ENCODE data around the gene RND2. TPM values are rescaled to one million over a fixed set of nuclear protein-coding genes. Genes with fewer than 3 reads are reported as not detected.

The RND2 gene
- total and polyA plus RNA-seq, 2 of the 13 experiments (the other 11 are each of a cell fraction or from before 2014, with no cell fraction given): 0.05 to 0.11 TPM

DNA sequence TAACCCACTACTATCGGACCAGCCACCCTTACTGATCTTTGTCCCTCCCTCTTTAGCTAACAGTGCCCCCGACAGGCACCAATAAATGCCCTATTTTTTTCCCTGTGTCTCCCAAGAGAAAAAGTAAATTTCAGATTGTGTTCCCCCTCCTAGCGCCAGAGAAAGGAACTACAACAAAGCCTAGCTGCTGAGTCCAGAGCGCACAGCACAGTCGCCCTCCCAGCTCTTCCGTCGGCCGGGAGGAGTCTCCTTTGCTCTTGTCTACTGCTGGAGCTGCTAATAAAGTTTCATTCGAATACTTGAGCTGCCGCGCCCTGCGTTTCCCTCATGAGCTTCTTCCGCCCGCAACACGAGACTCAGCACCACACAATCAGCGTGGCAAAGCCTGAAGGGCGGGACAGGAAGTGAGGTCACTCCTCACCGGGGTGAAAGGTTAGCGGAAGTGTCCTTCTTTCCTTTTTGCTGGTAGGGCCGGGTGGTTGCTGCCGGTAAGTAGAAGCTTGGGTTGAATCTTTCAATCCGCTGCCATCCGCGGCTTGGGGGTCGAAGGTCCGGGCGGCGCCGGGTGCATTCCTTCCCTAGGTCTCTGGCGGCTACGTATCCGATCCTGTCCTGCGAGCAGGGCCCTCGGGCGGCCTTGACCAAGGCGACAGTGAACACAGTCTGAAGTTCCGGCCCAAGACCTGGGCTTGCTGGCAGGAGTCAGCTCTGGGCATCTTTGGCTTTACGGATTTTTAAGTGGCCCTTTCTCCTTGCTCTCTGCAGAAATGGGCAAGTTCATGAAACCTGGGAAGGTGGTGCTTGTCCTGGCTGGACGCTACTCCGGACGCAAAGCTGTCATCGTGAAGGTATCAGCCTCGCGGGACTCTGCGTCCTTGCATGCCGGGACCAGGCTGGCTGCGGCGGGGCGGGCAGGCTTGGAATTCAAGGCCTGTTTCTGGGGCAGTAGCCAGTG, 26.8 kb upstream of the RND2 start, which contains the start of gene RPL27 (continued):
- TF ChIP-seq KDM5A (IDR thresholded peaks at IDR 0.05; ENCODE audit: borderline replicate concordance, low read length): peak; percentile 94
- TF ChIP-seq, protein P1, sequence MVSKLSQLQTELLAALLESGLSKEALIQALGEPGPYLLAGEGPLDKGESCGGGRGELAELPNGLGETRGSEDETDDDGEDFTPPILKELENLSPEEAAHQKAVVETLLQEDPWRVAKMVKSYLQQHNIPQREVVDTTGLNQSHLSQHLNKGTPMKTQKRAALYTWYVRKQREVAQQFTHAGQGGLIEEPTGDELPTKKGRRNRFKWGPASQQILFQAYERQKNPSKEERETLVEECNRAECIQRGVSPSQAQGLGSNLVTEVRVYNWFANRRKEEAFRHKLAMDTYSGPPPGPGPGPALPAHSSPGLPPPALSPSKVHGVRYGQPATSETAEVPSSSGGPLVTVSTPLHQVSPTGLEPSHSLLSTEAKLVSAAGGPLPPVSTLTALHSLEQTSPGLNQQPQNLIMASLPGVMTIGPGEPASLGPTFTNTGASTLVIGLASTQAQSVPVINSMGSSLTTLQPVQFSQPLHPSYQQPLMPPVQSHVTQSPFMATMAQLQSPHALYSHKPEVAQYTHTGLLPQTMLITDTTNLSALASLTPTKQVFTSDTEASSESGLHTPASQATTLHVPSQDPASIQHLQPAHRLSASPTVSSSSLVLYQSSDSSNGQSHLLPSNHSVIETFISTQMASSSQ (IDR thresholded peaks at IDR 0.05; ENCODE audit: low read depth): peak; percentile 83
- TF ChIP-seq, protein P1 (CRISPR knock-in tag; IDR thresholded peaks at IDR 0.05; ENCODE audit: borderline replicate concordance): peak; percentile 94
- peak; percentile 100 for TF ChIP-seq YEATS2 (CRISPR knock-in tag; IDR thresholded peaks at IDR 0.05; ENCODE audit: borderline replicate concordance)
- no peak for TF ChIP-seq ZNF260 (CRISPR knock-in tag; IDR thresholded peaks at IDR 0.05; ENCODE audit: borderline replicate concordance, low read depth)
- TF ChIP-seq ZSCAN25 (CRISPR knock-in tag; IDR thresholded peaks at IDR 0.05): peak; percentile 70; the same call in 1 of the 2 replicates
- TF ChIP-seq DMAP1 (CRISPR knock-in tag; IDR thresholded peaks at IDR 0.05): peak; percentile 100
- peak; percentile 85; the same call in 1 of the 2 replicates for TF ChIP-seq PCBP1 (IDR thresholded peaks at IDR 0.05; ENCODE audit: borderline replicate concordance, low read depth, low read length)
- peak; percentile 99 for TF ChIP-seq CREM (IDR thresholded peaks at IDR 0.05)
- 0 out of 2 replicates have a peak, but pooled peaks have one; percentile 58 for TF ChIP-seq CREM (CRISPR knock-in tag; IDR thresholded peaks at IDR 0.05)
- TF ChIP-seq, protein P2, sequence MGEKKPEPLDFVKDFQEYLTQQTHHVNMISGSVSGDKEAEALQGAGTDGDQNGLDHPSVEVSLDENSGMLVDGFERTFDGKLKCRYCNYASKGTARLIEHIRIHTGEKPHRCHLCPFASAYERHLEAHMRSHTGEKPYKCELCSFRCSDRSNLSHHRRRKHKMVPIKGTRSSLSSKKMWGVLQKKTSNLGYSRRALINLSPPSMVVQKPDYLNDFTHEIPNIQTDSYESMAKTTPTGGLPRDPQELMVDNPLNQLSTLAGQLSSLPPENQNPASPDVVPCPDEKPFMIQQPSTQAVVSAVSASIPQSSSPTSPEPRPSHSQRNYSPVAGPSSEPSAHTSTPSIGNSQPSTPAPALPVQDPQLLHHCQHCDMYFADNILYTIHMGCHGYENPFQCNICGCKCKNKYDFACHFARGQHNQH (CRISPR knock-in tag; IDR thresholded peaks at IDR 0.05): peak; percentile 100
- TF ChIP-seq ZNF563 (CRISPR knock-in tag; IDR thresholded peaks at IDR 0.05): peak; percentile 88
- no peak for TF ChIP-seq ZNF354B (CRISPR knock-in tag; IDR thresholded peaks at IDR 0.05)
- TF ChIP-seq TP53 (CRISPR knock-in tag; conservative IDR thresholded peaks at IDR 0.05): peak; percentile 94
- TF ChIP-seq U2AF2 (IDR thresholded peaks at IDR 0.05; ENCODE audit: low read depth, low read length): 0 out of 2 replicates have a peak, but pooled peaks have one; percentile 89
- TF ChIP-seq, protein P3, sequence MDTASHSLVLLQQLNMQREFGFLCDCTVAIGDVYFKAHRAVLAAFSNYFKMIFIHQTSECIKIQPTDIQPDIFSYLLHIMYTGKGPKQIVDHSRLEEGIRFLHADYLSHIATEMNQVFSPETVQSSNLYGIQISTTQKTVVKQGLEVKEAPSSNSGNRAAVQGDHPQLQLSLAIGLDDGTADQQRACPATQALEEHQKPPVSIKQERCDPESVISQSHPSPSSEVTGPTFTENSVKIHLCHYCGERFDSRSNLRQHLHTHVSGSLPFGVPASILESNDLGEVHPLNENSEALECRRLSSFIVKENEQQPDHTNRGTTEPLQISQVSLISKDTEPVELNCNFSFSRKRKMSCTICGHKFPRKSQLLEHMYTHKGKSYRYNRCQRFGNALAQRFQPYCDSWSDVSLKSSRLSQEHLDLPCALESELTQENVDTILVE (CRISPR knock-in tag; IDR thresholded peaks at IDR 0.05): peak; percentile 99
- TF ChIP-seq, protein P4, sequence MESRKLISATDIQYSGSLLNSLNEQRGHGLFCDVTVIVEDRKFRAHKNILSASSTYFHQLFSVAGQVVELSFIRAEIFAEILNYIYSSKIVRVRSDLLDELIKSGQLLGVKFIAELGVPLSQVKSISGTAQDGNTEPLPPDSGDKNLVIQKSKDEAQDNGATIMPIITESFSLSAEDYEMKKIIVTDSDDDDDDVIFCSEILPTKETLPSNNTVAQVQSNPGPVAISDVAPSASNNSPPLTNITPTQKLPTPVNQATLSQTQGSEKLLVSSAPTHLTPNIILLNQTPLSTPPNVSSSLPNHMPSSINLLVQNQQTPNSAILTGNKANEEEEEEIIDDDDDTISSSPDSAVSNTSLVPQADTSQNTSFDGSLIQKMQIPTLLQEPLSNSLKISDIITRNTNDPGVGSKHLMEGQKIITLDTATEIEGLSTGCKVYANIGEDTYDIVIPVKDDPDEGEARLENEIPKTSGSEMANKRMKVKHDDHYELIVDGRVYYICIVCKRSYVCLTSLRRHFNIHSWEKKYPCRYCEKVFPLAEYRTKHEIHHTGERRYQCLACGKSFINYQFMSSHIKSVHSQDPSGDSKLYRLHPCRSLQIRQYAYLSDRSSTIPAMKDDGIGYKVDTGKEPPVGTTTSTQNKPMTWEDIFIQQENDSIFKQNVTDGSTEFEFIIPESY (CRISPR knock-in tag; IDR thresholded peaks at IDR 0.05): peak; percentile 91
- TF ChIP-seq SOX13 (IDR thresholded peaks at IDR 0.05): 0 out of 2 replicates have a peak, but pooled peaks have one; percentile 16
- TF ChIP-seq SOX13 (CRISPR knock-in tag; conservative IDR thresholded peaks at IDR 0.05 in 1 of 2, IDR thresholded peaks at IDR 0.05 in 1 of 2): peak in 1 of 2 experiments; percentile 87; a peak in 2 of 4 replicates

All from HepG2 (cell line).